ENCODE data around the gene NOD1. TPM values are rescaled to one million over a fixed set of nuclear protein-coding genes. Genes with fewer than 3 reads are reported as not detected.
A peak's percentile ranks its signal among the peaks of the same experiment; 100 is the strongest.

Gene NOD1
- total and polyA plus RNA-seq, 2 of the 8 experiments (the other 6 are each of a cell fraction or from before 2014, with no cell fraction given): 3.8 to 6.5 TPM

DNA sequence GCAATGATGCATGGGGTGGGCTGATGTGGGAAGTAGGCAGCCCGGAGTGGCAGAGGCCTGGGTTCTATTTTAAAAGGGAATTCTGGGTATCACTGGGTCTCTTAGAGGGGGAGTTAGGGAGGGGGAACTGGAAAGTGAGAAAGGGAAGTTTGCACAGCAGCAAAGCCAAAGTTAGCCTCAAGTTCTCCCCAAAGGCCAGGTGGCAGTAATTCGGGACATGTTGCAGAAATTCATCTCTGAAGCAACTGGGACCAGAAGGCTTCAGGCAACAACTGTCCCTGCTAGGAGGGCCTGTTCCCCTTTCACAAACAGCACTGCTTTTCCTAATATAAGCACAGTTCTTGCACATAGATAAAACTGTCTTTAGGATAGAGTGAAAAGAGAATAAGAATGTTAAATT is 67.4 kb downstream of the NOD1 start:
- Histone ChIP-seq H4K8ac (ENCODE audit: extremely low read depth, insufficient read depth, low read length) (no peak overlapping the region), H3K4me2 (ENCODE audit: insufficient read depth in 1 of 2, low read depth in 2 of 2, low read length in 2 of 2) (no peak overlapping the region), H3K79me1 (ENCODE audit: low read depth, low read length) (no peaks in the 10 kb centered on the region), H3K56ac (replicated peaks; ENCODE audit: insufficient read length, low read depth, low read length) (no peak overlapping the region), H2BK15ac (ENCODE audit: low read length) (no peak overlapping the region), H3K9ac (replicated peaks in 1 of 4; ENCODE audit: extremely low read depth in 1 of 4, low read depth in 3 of 4, low read length in 3 of 4) (no peak overlapping the region), H3K9me3 (ENCODE audit: insufficient read depth in 2 of 2, low read depth in 1 of 2, low read length in 1 of 2) (no peaks in the 10 kb centered on the region), H2BK12ac (ENCODE audit: low read depth, low read length) (no peak overlapping the region), H3K14ac (ENCODE audit: insufficient read length) (no peak overlapping the region), H3K4me1 (replicated peaks in 1 of 4; ENCODE audit: control insufficient read depth in 3 of 4, insufficient read depth in 4 of 4, low read length in 3 of 4) (peaks cover 0 to 5% (median 3%) of the 10 kb centered on the region in 4 experiments; a peak in 3 of 7 replicates), H2AK5ac (ENCODE audit: low read depth, low read length) (no peak overlapping the region), H3K36me3 (ENCODE audit: control insufficient read depth in 2 of 4, insufficient read depth in 4 of 4, low read length in 3 of 4) (peaks cover 0 to 5% (median 0%) of the 10 kb centered on the region in 4 experiments; a peak in 2 of 8 replicates), H3K4ac (replicated peaks; ENCODE audit: insufficient read length, low read depth, low read length) (no peak overlapping the region), H3K27me3 (replicated peaks in 1 of 4; ENCODE audit: control insufficient read depth in 3 of 4, extremely low read depth in 1 of 4, insufficient read depth in 3 of 4, low read length in 3 of 4) (no peaks in the 10 kb centered on the region), H2AFZ (ENCODE audit: low read length) (no peak overlapping the region), H4K20me1 (replicated peaks in 1 of 2; ENCODE audit: control insufficient read depth in 1 of 2, insufficient read depth in 2 of 2, low read length in 2 of 2) (no peaks in the 10 kb centered on the region), H3K23ac (ENCODE audit: insufficient read length) (no peak overlapping the region), H2BK5ac (ENCODE audit: low read depth, low read length) (no peak overlapping the region), H3K18ac (ENCODE audit: extremely low read depth, low read length) (no peak overlapping the region), H3K23me2 (ENCODE audit: low read depth, low read length) (no peaks in the 10 kb centered on the region), H2BK20ac (ENCODE audit: low read length) (no peak overlapping the region), H3K27ac (ENCODE audit: low read depth, low read length) (no peak overlapping the region), H2BK120ac (replicated peaks; ENCODE audit: low read depth, low read length) (no peak overlapping the region), H4K91ac (replicated peaks; ENCODE audit: insufficient read length, low read length) (no peak overlapping the region), H3K79me2 (ENCODE audit: control insufficient read depth in 1 of 2, insufficient read depth in 2 of 2, low read length in 2 of 2) (no peaks in the 10 kb centered on the region), H4K5ac (ENCODE audit: insufficient read length, low read depth, low read length) (no peak overlapping the region), H3K4me3 (ENCODE audit: extremely low read depth in 1 of 4, insufficient read depth in 2 of 4, low read depth in 3 of 4, low read length in 4 of 4) (no peak overlapping the region)
- TF ChIP-seq, protein P1, sequence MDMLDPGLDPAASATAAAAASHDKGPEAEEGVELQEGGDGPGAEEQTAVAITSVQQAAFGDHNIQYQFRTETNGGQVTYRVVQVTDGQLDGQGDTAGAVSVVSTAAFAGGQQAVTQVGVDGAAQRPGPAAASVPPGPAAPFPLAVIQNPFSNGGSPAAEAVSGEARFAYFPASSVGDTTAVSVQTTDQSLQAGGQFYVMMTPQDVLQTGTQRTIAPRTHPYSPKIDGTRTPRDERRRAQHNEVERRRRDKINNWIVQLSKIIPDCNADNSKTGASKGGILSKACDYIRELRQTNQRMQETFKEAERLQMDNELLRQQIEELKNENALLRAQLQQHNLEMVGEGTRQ (IDR thresholded peaks at IDR 0.05; ENCODE audit: low read length): no peak
- TF ChIP-seq HDAC6 (IDR thresholded peaks at IDR 0.05; ENCODE audit: low read depth, low read length) (no peak), POU5F1 (IDR thresholded peaks at IDR 0.05; ENCODE audit: low read depth, low read length) (no peak), PHF8 (conservative IDR thresholded peaks at IDR 0.05; ENCODE audit: low read depth, low read length) (no peak), RAD21 (IDR thresholded peaks at IDR 0.05 in 1 of 2, conservative IDR thresholded peaks at IDR 0.05 in 1 of 2; ENCODE audit: low read depth in 2 of 2, low read length in 2 of 2) (no peak), NANOG (IDR thresholded peaks at IDR 0.05; ENCODE audit: insufficient read depth, low read depth, low read length, poor library complexity, severe bottlenecking) (no peak), BCL11A (IDR thresholded peaks at IDR 0.05; ENCODE audit: low read depth in 2 of 2, low read length in 2 of 2) (no peak), ASH2L (IDR thresholded peaks at IDR 0.05; ENCODE audit: low read length) (no peak), NRF1 (IDR thresholded peaks at IDR 0.05; ENCODE audit: low read depth, low read length) (no peak), CBX5 (IDR thresholded peaks at IDR 0.05; ENCODE audit: low read depth, low read length) (no peak), BRCA1 (IDR thresholded peaks at IDR 0.05; ENCODE audit: low read depth, low read length) (no peak)
- TF ChIP-seq, protein P2, sequence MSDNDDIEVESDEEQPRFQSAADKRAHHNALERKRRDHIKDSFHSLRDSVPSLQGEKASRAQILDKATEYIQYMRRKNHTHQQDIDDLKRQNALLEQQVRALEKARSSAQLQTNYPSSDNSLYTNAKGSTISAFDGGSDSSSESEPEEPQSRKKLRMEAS (IDR thresholded peaks at IDR 0.05): no peak
- 93% methylated on average over 2 of the region's 2 CpGs; no CpG with 5 or more reads in 1 of the 2 experiments for WGBS, 2 experiments (ENCODE audit: extremely low coverage in 1 of 2, insufficient coverage in 1 of 2, insufficient read length in 1 of 2, insufficient replicate concordance in 2 of 2, low coverage in 1 of 2, low lambda C conversion rate in 2 of 2, missing lambda C conversion rate in 1 of 2)
- DNase-seq (ENCODE audit: low read depth in 1 of 2, low spot score in 2 of 2) (peak in 1 of 2 experiments; percentile 28), FAIRE-seq (no peak)
- POLR2A ChIA-PET (ENCODE audit: partially characterized antibody): interaction anchor here (0.6 kb wide), 1 partner anchor 46 kb away, joined by 4 read pairs; no protein-coding TSS in a partner anchor
- CTCF ChIA-PET (ENCODE audit: partially characterized antibody): interaction anchor here (0.9 to 4.9 kb wide), 6 partner anchors 18 to 154 kb away, joined by 3 to 50 read pairs (median 5); no protein-coding TSS in a partner anchor

All from H1 (cell line).